Skeletal muscle cell (primary cell): ENCODE results near the gene BHLHA15.
"Not testable (repeated sequence)": the region's sequence is repeated elsewhere in the genome, so short reads cannot be mapped to it uniquely, and the experiment has no call there.

ENCODE experiments used
- DNase-seq: peaks from one replicate; pipeline ENCODE4 v3.0.0-alpha.2; 2010; ENCODE audit warnings: low read depth
- H3K4me3 ChIP-seq: 2 replicates; pipeline ENCODE4 v1.5.1; 2011; ENCODE audit warnings: low read depth, mild to moderate bottlenecking, control low read depth, low read length, moderate library complexity

The BHLHA15 gene

DNA sequence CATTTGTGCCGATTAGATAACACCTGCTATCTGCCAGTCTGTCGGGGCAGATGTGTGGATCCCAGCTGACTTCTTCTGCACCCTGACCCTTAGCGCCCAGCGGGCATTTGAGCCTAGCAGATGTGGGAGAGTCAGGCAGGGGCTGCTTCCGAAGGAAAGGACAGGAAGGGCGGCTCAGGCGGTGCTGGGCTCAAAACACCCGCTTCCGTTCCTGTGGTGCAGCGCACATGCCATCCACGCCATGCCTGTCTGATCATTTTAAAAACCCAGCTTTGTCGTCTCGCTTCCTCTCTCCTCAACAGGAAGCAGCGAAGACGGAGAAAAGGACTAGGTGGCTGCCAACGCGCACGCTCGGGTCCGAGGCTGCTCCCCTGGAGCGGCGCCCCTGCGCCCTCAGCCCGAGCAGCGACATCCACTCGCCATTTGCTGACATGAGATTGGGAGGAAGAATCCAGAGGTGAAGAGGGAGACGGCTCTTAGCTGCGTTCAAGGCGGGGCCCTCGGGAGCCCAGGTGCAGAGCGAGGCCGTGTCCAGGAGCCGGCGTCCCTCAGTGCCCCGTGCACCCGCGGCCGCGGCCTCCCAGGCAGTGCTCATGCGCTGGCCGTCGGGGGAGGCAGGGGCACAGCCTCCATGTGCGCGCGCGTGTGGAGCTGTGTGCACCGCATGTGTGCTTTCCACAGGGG lies 5.9 kb upstream of the BHLHA15 start:
- DNase-seq = no peak
- H3K4me3 ChIP-seq = no peak overlapping the region

DNA sequence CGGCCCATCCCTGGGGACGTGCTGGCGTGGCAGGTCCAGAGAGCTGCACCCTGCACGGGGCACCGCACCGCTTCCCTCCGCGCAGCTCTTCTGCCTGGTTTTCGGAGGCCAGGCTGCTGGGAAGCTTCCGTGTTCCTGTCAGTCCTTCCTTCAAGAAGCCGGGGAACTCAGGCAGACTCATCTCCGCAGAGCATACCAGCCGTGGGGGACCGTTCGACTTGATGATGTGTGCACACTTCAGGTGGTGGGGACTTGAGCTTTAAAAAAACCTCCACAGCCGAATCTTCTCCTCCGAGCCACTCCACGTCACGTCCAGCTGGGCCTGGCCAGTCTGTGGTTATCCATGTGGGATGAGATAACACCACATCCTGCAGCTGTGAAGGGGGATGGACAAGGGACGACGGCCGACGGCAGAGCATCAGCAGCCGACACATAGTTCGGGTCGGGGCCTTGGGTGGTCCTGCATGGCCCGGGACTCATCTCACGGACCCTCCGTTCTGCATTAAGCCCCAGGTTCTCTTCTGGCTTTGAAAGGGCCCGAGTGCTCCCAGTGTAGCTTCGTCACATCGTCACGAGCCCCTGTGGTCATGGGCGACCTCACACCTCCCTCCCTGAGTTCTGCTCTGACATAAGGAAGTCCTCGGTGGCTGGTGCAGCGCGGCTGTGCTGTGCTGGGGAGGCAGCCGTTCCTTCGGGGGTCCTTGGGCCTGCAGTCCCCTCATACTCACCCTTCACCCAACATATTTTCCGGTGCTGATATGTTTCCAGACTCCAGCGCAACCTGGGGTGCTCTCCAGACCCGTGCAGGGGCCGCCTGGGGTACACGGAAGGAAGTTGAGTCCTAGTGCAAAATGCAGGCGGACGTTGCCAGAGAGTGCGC lies 4.5 kb upstream of the BHLHA15 start:
- DNase-seq = no peak
- H3K4me3 ChIP-seq = no peak overlapping the region

- DNase-seq = no peak
- no peak overlapping the region for H3K4me3 ChIP-seq
Observed at GRCh38 chr7:98209166-98209920, 1.9 kb upstream of the BHLHA15 start.

DNA sequence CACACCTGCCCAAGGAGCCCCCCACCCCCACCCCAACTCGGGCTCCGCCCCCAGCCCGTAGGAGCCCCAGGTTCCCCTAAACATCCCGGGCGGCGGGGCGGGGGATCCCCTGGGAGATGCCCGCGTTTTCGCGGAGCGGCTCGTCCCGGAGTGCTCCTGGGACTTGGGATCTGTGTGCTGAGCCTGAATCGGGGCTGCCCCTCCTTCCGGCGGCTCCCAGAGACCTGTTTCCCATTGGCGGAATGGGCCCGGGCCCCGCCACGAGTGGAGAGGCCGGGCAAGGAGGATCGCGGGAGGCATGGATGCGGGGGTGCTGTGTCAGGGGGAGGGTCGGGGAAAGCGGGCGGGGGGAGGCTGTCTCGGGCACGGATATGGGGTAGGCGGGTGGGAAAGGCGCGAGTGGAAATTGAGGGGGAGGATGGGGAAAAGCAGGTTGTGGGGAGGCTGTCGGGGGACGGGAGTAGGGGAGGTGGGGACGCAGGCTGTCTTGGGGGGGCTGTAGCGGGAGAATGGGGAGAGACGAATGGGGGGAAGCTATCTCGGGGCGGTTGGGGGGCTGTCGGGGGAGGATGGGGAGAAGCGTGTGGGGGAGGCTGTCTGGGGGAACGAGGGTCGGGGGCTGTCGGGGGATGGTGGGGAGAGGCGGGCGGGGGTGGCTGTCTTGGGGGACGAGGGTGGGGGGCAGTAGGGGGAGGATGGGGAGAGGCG lies 572 bp upstream of the BHLHA15 start:
- peak overlapping the region; percentile 30 for H3K4me3 ChIP-seq
- no peak for DNase-seq

GRCh38 chr7:98211676-98212531 lies 665 bp downstream of the BHLHA15 start:
- DNase-seq = no peak
- no peak overlapping the region for H3K4me3 ChIP-seq

- no peak for DNase-seq
- no peak overlapping the region for H3K4me3 ChIP-seq
Observed at GRCh38 chr7:98212532-98213041, 1.3 kb downstream of the BHLHA15 start.

DNA sequence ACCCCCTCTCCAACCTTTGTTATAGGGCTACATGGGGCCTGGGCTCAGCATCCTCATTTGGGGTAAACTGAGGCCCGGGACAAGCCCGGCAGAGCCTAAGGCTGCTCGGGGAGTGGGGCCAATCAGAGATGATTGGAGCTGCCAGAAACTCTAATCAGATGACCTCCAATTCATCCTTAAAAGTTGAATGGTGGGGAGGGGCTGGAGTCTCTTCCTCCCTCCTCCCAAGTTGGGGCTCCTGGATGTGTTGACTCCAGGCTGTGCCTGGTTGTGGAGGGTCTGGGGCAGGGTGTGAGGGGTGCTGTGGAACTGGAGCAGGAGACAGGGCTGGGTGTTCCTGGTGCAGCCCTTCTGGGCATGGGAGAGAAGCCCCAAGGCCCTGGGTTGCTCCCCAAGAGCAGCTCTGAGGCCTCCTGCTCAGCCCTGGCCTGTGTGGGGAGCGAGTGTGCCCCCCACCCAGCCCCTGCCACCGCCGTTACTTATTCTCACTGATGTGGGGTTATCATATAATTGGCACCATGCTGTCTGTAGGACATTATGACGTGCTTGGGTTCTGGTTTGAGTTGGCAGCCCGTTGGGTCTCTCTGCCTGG lies 2.2 kb downstream of the BHLHA15 start:
- no peak for DNase-seq

GRCh38 chr7:98213888-98214810 lies 2.9 kb downstream of the BHLHA15 start:
- no peak for DNase-seq
- H3K4me3 ChIP-seq = no peak overlapping the region

More for the DNA sequence above, 2.2 kb downstream of the BHLHA15 start:
- no peak overlapping the region for H3K4me3 ChIP-seq

DNA sequence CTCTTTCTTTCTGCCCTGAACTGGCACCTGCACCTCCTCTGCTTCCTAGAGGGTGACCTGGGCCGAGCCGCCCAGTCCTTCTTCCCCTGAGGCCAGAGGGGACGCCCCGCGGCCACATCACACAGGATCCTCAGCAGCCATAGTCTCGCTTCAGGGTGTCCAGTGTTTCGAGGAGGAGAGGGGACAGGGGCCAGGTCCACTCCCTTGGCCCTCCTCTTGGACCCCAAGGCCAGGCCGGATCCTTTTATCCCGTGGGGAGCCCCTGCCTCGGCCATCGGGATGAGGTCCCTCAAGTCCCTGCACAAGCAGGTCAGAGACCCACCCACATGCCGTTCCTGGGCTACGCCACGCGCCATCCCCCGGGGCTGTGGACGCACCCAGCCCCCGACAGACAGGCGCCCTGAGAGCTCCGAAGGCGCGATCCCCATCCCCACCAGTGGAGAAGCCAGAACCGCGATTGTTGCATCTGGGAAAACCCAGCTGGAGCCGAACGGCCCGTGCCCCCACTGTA lies 3.6 kb downstream of the BHLHA15 start:
- DNase-seq = no peak
- H3K4me3 ChIP-seq = no peak overlapping the region

DNA sequence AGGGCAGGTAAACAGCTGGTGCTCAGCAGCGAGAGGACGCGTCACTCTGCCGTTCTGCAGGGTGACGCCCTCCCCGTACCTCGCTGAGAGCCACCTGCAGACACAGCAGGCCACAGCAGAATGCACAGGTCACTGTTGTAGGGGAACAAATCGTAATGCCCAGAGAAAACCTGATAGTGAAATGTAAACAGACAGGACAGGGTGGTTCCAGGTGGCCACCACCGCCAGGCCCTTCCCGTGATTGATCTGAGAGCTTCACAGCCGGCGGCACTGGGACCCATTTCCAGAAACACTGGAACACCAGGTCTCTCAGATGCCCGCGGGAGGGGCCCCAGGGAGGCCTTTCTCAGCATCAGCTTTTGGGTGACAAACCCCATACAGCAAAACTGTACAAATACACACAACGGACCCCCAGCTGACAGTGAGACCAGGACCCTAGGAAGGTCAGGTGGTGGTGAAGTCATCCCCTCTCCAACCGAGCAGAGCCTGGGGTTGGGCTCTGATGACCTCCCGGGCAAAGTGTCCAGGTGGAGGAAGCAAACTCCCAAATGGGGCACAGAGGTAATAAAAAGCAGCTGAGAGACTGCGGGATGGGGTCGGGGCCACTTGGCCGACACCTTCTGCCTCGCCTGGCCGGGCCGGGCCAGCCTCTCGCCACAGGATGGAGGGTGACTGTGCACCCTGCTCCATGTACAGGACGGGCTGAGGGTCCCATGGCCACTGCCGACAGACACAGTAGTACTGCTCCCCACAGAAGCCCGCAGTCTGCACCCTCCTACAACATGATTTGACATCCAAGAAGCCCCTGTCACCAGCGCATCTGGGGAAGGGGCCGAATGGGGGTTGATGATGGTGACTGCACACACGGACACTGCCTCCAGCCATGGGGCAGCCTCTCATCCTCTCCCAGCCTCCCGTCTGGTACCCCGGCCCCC lies 4.6 kb downstream of the BHLHA15 start:
- H3K4me3 ChIP-seq = no peak overlapping the region
- DNase-seq = no peak

DNA sequence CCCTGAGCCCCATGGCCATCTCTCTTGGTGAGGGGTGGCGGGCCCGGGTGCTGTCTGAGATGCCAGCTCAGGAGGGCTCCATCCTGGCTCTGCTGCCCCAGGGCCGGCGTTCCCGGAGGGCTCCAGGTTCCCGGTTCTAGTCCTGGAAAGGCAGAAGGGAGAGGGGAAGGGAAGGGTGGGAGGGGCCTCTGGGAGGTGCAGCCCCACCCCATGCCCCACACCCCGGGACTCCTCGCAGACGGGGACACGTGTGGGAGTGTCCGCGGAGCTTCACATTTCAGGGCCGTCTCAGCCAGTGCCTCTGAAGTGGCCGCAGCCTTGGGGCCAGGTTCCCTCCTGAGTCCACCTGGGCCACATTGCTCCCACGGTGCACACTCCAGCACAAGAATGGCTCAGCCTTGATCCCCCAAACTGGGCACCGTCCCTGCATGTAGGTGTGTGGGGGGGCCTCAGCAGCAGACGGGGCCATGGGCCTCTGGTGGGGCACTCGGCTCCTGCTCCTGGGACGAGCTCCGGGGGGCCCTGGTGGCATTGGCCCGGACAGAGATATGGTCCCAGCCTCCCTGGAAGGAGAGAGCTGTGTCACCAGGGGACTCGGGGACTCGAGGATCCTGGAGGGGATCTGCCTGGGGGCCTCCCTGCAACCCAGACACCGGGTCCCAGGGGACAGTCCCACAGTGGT lies 5.8 kb downstream of the BHLHA15 start:
- no peak overlapping the region for H3K4me3 ChIP-seq
- no peak for DNase-seq

- no peak overlapping the region for H3K4me3 ChIP-seq
- no peak for DNase-seq
Observed at GRCh38 chr7:98217623-98218582, 6.7 kb downstream of the BHLHA15 start.

DNA sequence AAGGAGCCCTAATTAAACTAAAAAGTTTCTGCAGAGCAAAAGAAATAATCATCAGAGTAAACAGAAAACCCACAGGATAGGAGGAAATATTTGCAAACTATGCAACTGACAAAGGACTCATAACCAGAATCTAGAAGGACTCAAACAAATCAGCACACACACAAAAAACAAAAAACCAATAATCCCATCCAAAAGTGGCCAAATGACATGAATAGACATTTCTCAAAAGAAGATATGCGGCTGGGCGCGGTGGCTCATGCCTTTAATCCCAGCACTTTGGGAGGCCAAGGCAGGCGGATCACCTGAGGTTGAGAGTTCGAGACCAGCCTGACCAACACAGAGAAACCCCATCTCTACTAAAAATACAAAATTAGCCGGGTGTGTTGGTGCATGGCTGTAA lies 8.1 kb downstream of the BHLHA15 start:
- not testable (repeated sequence) for DNase-seq, H3K4me3 ChIP-seq
